ENCODE data around the gene TM4SF1. TPM values are rescaled to one million over a fixed set of nuclear protein-coding genes. Genes with fewer than 3 reads are reported as not detected.

TM4SF1 gene
- total and polyA plus RNA-seq, 2 donors (not counting 3 experiments of a cell fraction or from before 2014, with no cell fraction given), result 559 to 1,407 TPM

- Histone ChIP-seq H3K9me1 (replicated peaks; ENCODE audit: control insufficient read depth, extremely low read depth, insufficient read depth, low read length) (no peaks in the 10 kb centered on the region), H3K9ac (replicated peaks; ENCODE audit: extremely low read depth, insufficient read depth, low read length) (peak overlapping the region; percentile 66), H3K27me3 (ENCODE audit: control insufficient read depth in 2 of 2, insufficient read depth in 2 of 2, low read length in 2 of 2) (no peaks in the 10 kb centered on the region), H3K79me2 (ENCODE audit: control insufficient read depth, insufficient read depth, low read length) (no peaks in the 10 kb centered on the region), H3K4me3 (replicated peaks in 1 of 3; ENCODE audit: insufficient read depth in 1 of 3, low read depth in 1 of 3, low read length in 3 of 3) (peak overlapping the region in 1 of 3 experiments; percentile 21), H3K27ac (ENCODE audit: insufficient read depth, low read depth, low read length) (peak overlapping the region; percentile 90), H4K20me1 (replicated peaks; ENCODE audit: control insufficient read depth, extremely low read depth, insufficient read depth, low read length) (no peaks in the 10 kb centered on the region), H3K9me3 (replicated peaks; ENCODE audit: control insufficient read depth, insufficient read depth, low read length) (no peaks in the 10 kb centered on the region), H3K36me3 (ENCODE audit: control insufficient read depth in 2 of 2, extremely low read depth in 1 of 2, insufficient read depth in 2 of 2, low read length in 2 of 2) (no peaks in the 10 kb centered on the region), H3K4me2 (ENCODE audit: insufficient read depth, low read length) (peak overlapping the region; percentile 88), H3K4me1 (ENCODE audit: control insufficient read depth, extremely low read depth, insufficient read depth, low read length) (peaks cover 31% of the 10 kb centered on the region), H2AFZ (ENCODE audit: low read depth, low read length) (no peak overlapping the region)
- dilution Hi-C loops (cut with MboI; ENCODE audit: extremely low pct_ligation_motif_present, low sequenced_read_pairs) (no loop called here), intact Hi-C loops (cut with micrococcal nuclease) (loop anchor here (1.0 to 2.0 kb wide), 7 partner anchors 17 to 415 kb away; partner anchors contain the start of gene TM4SF1)
- ChIA-PET POLR2A (no interaction called here), CTCF (interaction anchor here (0.7 to 1.5 kb wide), 3 partner anchors 16 to 92 kb away, joined by 3 to 14 read pairs (median 5); partner anchors contain the start of gene TM4SF1)
- peak; percentile 86 for FAIRE-seq
- BruUV-seq (replicated peaks), result TSS peak; percentile 97
- DNase-seq (ENCODE audit: low read depth, low spot score), result peak; percentile 88
- TF ChIP-seq GATA2 (IDR thresholded peaks at IDR 0.05; ENCODE audit: insufficient read depth, insufficient read length, low read depth, low read length), result peak; percentile 79
- no peak for TF ChIP-seq POLR2A (IDR thresholded peaks at IDR 0.05; ENCODE audit: low read depth, low read length)
- no peak for TF ChIP-seq MAX (IDR thresholded peaks at IDR 0.05; ENCODE audit: insufficient read depth, insufficient read length)
- TF ChIP-seq JUN (IDR thresholded peaks at IDR 0.05; ENCODE audit: borderline replicate concordance, insufficient read depth, insufficient read length, low read depth), result peak; percentile 58
- TF ChIP-seq, protein P1, sequence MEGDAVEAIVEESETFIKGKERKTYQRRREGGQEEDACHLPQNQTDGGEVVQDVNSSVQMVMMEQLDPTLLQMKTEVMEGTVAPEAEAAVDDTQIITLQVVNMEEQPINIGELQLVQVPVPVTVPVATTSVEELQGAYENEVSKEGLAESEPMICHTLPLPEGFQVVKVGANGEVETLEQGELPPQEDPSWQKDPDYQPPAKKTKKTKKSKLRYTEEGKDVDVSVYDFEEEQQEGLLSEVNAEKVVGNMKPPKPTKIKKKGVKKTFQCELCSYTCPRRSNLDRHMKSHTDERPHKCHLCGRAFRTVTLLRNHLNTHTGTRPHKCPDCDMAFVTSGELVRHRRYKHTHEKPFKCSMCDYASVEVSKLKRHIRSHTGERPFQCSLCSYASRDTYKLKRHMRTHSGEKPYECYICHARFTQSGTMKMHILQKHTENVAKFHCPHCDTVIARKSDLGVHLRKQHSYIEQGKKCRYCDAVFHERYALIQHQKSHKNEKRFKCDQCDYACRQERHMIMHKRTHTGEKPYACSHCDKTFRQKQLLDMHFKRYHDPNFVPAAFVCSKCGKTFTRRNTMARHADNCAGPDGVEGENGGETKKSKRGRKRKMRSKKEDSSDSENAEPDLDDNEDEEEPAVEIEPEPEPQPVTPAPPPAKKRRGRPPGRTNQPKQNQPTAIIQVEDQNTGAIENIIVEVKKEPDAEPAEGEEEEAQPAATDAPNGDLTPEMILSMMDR (IDR thresholded peaks at IDR 0.05; ENCODE audit: extremely low read depth in 1 of 2, insufficient read depth in 1 of 2, low read depth in 1 of 2, low read length in 2 of 2), result peak; percentile 84
- TF ChIP-seq MYC (IDR thresholded peaks at IDR 0.05; ENCODE audit: low read depth, low read length), result no peak
- peak; percentile 30 for TF ChIP-seq FOS (IDR thresholded peaks at IDR 0.05; ENCODE audit: borderline replicate concordance, insufficient read depth, low read length)
- TF ChIP-seq POLR2AphosphoS5 (IDR thresholded peaks at IDR 0.05; ENCODE audit: insufficient read depth, low read depth, low read length), result no peak
Observed at GRCh38 chr3:149393345-149394160, 16.1 kb upstream of the TM4SF1 start.

Measured in endothelial cell of umbilical vein (primary cell).